ENCODE data around the gene PIN4.

DNA sequence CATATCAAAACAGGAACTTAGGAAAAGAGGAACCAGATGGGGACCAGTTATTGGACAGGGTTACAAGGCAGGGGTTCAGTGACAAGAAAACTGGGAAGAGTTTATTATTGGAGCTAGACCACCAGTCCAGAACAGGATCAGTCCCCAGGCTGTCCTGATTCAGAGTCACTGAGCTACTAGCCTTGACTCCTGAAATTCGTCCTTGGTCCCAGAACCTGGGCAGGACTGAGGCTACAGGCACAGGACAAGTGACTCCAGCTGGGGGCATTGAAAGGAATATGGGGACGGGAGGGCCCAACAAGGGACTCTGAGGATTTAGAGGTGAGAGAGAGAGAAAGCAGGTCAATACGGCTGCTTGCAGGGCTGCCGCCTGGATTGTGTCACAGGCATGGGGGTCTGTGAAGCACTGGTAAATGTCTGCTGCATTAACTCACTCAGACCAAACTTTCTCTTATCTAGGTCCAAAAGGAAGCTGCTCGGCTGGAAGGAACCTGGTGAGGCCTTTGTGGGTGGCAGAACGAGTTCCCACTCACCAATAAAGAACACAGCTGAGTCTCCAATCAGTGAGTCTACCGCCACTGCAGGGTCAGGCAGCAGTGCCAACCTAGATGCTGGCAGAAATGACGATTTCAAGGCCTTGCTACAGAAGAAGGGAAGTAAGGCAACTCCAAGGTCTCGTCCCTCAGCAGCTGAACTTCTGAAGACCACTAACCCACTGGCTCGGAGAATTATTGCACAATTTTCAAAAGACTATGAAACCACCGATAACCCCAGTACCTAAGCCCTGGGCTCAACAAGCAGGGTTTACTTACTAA lies 38.6 kb upstream of the PIN4 start:
- no peak for TF ChIP-seq POLR2A (IDR thresholded peaks at IDR 0.05)
- TF ChIP-seq, protein P1, sequence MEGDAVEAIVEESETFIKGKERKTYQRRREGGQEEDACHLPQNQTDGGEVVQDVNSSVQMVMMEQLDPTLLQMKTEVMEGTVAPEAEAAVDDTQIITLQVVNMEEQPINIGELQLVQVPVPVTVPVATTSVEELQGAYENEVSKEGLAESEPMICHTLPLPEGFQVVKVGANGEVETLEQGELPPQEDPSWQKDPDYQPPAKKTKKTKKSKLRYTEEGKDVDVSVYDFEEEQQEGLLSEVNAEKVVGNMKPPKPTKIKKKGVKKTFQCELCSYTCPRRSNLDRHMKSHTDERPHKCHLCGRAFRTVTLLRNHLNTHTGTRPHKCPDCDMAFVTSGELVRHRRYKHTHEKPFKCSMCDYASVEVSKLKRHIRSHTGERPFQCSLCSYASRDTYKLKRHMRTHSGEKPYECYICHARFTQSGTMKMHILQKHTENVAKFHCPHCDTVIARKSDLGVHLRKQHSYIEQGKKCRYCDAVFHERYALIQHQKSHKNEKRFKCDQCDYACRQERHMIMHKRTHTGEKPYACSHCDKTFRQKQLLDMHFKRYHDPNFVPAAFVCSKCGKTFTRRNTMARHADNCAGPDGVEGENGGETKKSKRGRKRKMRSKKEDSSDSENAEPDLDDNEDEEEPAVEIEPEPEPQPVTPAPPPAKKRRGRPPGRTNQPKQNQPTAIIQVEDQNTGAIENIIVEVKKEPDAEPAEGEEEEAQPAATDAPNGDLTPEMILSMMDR (IDR thresholded peaks at IDR 0.05): no peak
- TF ChIP-seq POLR2AphosphoS5 (IDR thresholded peaks at IDR 0.05): no peak
